HepG2 (cell line): Measurements from ENCODE around the gene MADD. TPM values are rescaled to one million over a fixed set of nuclear protein-coding genes. Genes with fewer than 3 reads are reported as not detected.

ENCODE experiments used
- ATAC-seq: fragments of 200-7000 bp; cut with Tn5 transposase; 3 replicates; pipeline ENCODE4 v1.9.1; 2020; ENCODE audit warnings: mild to moderate bottlenecking, moderate library complexity
- BruUV-seq: library from RNA; stranded (reverse); fragments of 400-500 nt; replicated peaks from 2 replicates; lab custom pipeline; 2021; lab: Mats Ljungman, UMichigan
- CTCF ChIA-PET: fragments of 300-600 bp; formaldehyde crosslinking; extraction: SDS; loops from one replicate; lab custom pipeline; 2021; ENCODE audit warnings: low total read pairs, inconsistent platforms, low intra/inter-chr PET ratio; lab: Yijun Ruan, JAX
- POLR2A ChIA-PET: fragments of 350-600 bp; sonication (Branson Sonifier 250); formaldehyde crosslinking; loops from one replicate; lab custom pipeline; 2020; ENCODE audit warnings: antibody characterized with exemption, inconsistent platforms; lab: Yijun Ruan, JAX
- DNase-seq: peaks from one replicate; pipeline ENCODE4 v3.0.0-alpha.2; 2015; ENCODE audit warnings: low spot score
- FAIRE-seq: peaks from 3 replicates; lab custom pipeline; 2011; peaks lifted over from hg19 to GRCh38; lab: Jason Lieb, UNC
- H2AFZ ChIP-seq: one replicate; pipeline ENCODE4 v1.6.1; 2011; ENCODE audit warnings: low read length, inconsistent platforms
- H3K27ac ChIP-seq: fragments of 300-600 bp; 3 replicates; pipeline ENCODE4 v1.8.0; 2011; ENCODE audit warnings: mixed run types, mild to moderate bottlenecking, mixed read lengths, low read length, inconsistent platforms; ENCODE audit not compliant: insufficient read depth; ENCODE audit errors: extremely low read length
- H3K27me3 ChIP-seq, 2 experiments: fragments of 200-600 bp in 1 of 2; 2 replicates in 1 of 2; 3 replicates in 1 of 2; pipeline versions ENCODE4 v1.6.0 to v1.8.0; 2011; ENCODE audit warnings: low read length in 2 of 2, mild to moderate bottlenecking in 2 of 2, moderate library complexity in 2 of 2, inconsistent platforms in 1 of 2; ENCODE audit not compliant: insufficient read depth in 2 of 2, control insufficient read depth in 1 of 2
- H3K36me3 ChIP-seq, 2 experiments: fragments of 200-600 bp in 1 of 2; replicated peaks in 1 of 2; 2 replicates in 1 of 2; 3 replicates in 1 of 2; pipeline versions ENCODE4 v1.5.1 to v1.8.0; 2011; ENCODE audit warnings: low read length in 2 of 2, inconsistent platforms in 1 of 2; ENCODE audit not compliant: insufficient read depth in 2 of 2, control insufficient read depth in 1 of 2
- H3K4me1 ChIP-seq: 2 replicates; pipeline ENCODE4 v1.5.1; 2012; ENCODE audit warnings: low read length, inconsistent platforms; ENCODE audit not compliant: insufficient read depth
- H3K4me2 ChIP-seq: 2 replicates; pipeline ENCODE4 v1.6.0; 2011; ENCODE audit warnings: low read depth, low read length, inconsistent platforms
- H3K4me3 ChIP-seq, 3 experiments: fragments of 200-600 bp in 1 of 3; sonication (generic), shearing (Covaris generic) in 1 of 3; replicated peaks in 1 of 3; 2 replicates each; pipeline ENCODE4 v1.5.1; 2011 to 2016; ENCODE audit warnings: low read length in 3 of 3, inconsistent platforms in 2 of 3, low read depth in 2 of 3, mild to moderate bottlenecking in 2 of 3, control low read depth in 1 of 3, mixed read lengths in 1 of 3; ENCODE audit not compliant: insufficient read depth in 1 of 3
- H3K79me2 ChIP-seq: one replicate; pipeline ENCODE4 v1.6.1; 2011; ENCODE audit warnings: low read length, inconsistent platforms; ENCODE audit not compliant: insufficient read depth
- H3K9ac ChIP-seq: 2 replicates; pipeline ENCODE4 v1.6.0; 2011; ENCODE audit warnings: mild to moderate bottlenecking, low read depth, low read length, inconsistent platforms; ENCODE audit not compliant: insufficient read depth
- H3K9me3 ChIP-seq: 2 replicates; pipeline ENCODE4 v1.5.1; 2012; ENCODE audit warnings: mild to moderate bottlenecking, low read length
- H4K20me1 ChIP-seq: 2 replicates; pipeline ENCODE4 v1.6.0; 2011; ENCODE audit warnings: inconsistent platforms, mild to moderate bottlenecking, low read length, moderate library complexity; ENCODE audit not compliant: insufficient read depth
- AGO1 ChIP-seq: fragments of 200-400 bp; formaldehyde crosslinking; IDR thresholded peaks from 2 replicates; pipeline ENCODE4 v1.6.1; 2017; ENCODE audit warnings: mild to moderate bottlenecking, low read depth, low read length, moderate library complexity; ENCODE audit not compliant: poor library complexity, severe bottlenecking
- CCDC6 ChIP-seq: sonication (generic); formaldehyde crosslinking; IDR thresholded peaks from 2 replicates; pipeline ENCODE4 v1.8.1; 2022; ENCODE audit warnings: mild to moderate bottlenecking, missing genetic modification reagents, moderate library complexity
- DNMT3B ChIP-seq: conservative IDR thresholded peaks from 2 replicates; pipeline ENCODE4 v1.6.1; 2016; ENCODE audit warnings: missing biosample characterization, control low read depth
- JDP2 ChIP-seq: sonication (generic); formaldehyde crosslinking; IDR thresholded peaks from 2 replicates; pipeline ENCODE4 v1.8.1; 2022; ENCODE audit warnings: missing genetic modification reagents, borderline replicate concordance
- MIER3 ChIP-seq: IDR thresholded peaks from 2 replicates; pipeline ENCODE4 v1.6.1; 2016; ENCODE audit warnings: missing compliant biosample characterization, borderline replicate concordance
- NAIF1 ChIP-seq: sonication (generic); formaldehyde crosslinking; IDR thresholded peaks from 2 replicates; pipeline ENCODE4 v1.5.0; 2020; ENCODE audit warnings: mild to moderate bottlenecking, missing genetic modification reagents, borderline replicate concordance
- ZC3H4 ChIP-seq: sonication (generic); formaldehyde crosslinking; IDR thresholded peaks from 2 replicates; pipeline ENCODE4 v1.4.0; 2020; ENCODE audit warnings: missing genetic modification reagents, borderline replicate concordance
- ZNF484 ChIP-seq: sonication (generic); formaldehyde crosslinking; IDR thresholded peaks from 2 replicates; pipeline ENCODE4 v1.5.1; 2020; ENCODE audit warnings: mild to moderate bottlenecking, low read depth, missing genetic modification reagents, borderline replicate concordance
- ZNF558 ChIP-seq: sonication (generic); formaldehyde crosslinking; IDR thresholded peaks from 2 replicates; pipeline ENCODE4 v1.9.0; 2022; ENCODE audit warnings: mild to moderate bottlenecking, missing genetic modification reagents, borderline replicate concordance
- ZNF563 ChIP-seq: sonication (generic); formaldehyde crosslinking; IDR thresholded peaks from 2 replicates; pipeline ENCODE4 v1.8.0; 2022; ENCODE audit warnings: mild to moderate bottlenecking, moderate library complexity, missing genetic modification reagents
- ZNF660 ChIP-seq: sonication (generic); formaldehyde crosslinking; IDR thresholded peaks from 2 replicates; pipeline ENCODE4 v1.5.1; 2020; ENCODE audit warnings: mild to moderate bottlenecking, low read depth, missing genetic modification reagents, borderline replicate concordance
- WGBS: methylation state at CpG from one replicate; pipeline ENCODE4 v1.1.6; 2017; ENCODE audit warnings: low lambda C conversion rate; 5-methylcytosine and 5-hydroxymethylcytosine counted together
- in situ Hi-C: cut with HindIII; loops from 2 replicates; pipeline ENCODE4 v1.10.0; 2017; ENCODE audit warnings: low pct_unique_long_range_greater_than_20kb; ENCODE audit not compliant: extremely low pct_ligation_motif_present
- intact Hi-C: fragments of 100-400 bp; cut with micrococcal nuclease; formaldehyde crosslinking; loops from one replicate; pipeline ENCODE4 v1.10.0; 2022; ENCODE audit not compliant: unreplicated experiment
- polyA plus RNA-seq, 8 experiments: library from polyadenylated mRNA; depleted of rRNA in 3 of 8; stranded (reverse) in 7 of 8; unstranded in 1 of 8; fragments of >200 nt; fragmentation: Illumina TruSeq in 4 of 8; extraction: Trizol in 4 of 8; gene quantifications; 2 replicates each; pipeline versions ENCODE4 v1.2.1 to v1.2.3, GENCODE V29; 2011 to 2016; ENCODE audit warnings: low read depth in 4 of 8, missing spikeins in 1 of 8, mixed read lengths in 1 of 8; ENCODE audit not compliant: insufficient read depth in 1 of 8
- total RNA-seq, 5 experiments: library from RNA; depleted of rRNA; stranded (reverse); fragments of >200 nt; fragmentation: Illumina TruSeq; extraction: Trizol; gene quantifications; 2 replicates each; pipeline ENCODE4 v1.2.3, GENCODE V29; 2016; ENCODE audit warnings: low read depth in 1 of 5
- TF ChIP-seq, protein P1 (sequence below): sonication (generic); formaldehyde crosslinking; IDR thresholded peaks from 2 replicates; pipeline ENCODE4 v1.4.0; 2020; ENCODE audit warnings: missing genetic modification reagents
- TF ChIP-seq, protein P2 (sequence below): IDR thresholded peaks from 2 replicates; pipeline ENCODE4 v1.6.1; 2012; ENCODE audit warnings: inconsistent platforms
- TF ChIP-seq, protein P3 (sequence below): sonication (generic); formaldehyde crosslinking; conservative IDR thresholded peaks from 2 replicates; pipeline ENCODE4 v1.5.0; 2020; ENCODE audit warnings: missing genetic modification reagents

MADD gene
- total and polyA plus RNA-seq, 2 of the 13 experiments (the other 11 are each of a cell fraction or from before 2014, with no cell fraction given) = 18.0 to 29.2 TPM

DNA sequence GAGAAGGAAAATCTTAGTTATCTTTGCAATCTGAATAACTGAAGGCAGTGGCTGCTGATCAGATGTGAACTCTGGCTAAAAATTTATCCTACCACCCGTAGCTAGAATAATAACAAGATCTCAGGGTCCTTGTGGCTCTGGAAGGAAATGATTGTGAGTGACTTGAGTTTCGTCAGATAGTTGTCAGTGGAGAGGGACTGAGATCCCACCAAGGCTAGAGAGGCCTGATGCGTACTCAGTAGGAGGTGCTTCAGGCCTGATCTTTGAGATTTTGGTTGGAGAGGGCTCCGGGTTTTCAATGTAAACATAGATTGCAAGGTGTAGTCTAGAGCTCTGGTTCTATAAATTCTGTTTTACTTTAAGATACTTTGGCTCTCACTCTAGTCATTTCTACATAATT lies 1.4 kb downstream of the MADD start (continued):
- TF ChIP-seq, protein P1, sequence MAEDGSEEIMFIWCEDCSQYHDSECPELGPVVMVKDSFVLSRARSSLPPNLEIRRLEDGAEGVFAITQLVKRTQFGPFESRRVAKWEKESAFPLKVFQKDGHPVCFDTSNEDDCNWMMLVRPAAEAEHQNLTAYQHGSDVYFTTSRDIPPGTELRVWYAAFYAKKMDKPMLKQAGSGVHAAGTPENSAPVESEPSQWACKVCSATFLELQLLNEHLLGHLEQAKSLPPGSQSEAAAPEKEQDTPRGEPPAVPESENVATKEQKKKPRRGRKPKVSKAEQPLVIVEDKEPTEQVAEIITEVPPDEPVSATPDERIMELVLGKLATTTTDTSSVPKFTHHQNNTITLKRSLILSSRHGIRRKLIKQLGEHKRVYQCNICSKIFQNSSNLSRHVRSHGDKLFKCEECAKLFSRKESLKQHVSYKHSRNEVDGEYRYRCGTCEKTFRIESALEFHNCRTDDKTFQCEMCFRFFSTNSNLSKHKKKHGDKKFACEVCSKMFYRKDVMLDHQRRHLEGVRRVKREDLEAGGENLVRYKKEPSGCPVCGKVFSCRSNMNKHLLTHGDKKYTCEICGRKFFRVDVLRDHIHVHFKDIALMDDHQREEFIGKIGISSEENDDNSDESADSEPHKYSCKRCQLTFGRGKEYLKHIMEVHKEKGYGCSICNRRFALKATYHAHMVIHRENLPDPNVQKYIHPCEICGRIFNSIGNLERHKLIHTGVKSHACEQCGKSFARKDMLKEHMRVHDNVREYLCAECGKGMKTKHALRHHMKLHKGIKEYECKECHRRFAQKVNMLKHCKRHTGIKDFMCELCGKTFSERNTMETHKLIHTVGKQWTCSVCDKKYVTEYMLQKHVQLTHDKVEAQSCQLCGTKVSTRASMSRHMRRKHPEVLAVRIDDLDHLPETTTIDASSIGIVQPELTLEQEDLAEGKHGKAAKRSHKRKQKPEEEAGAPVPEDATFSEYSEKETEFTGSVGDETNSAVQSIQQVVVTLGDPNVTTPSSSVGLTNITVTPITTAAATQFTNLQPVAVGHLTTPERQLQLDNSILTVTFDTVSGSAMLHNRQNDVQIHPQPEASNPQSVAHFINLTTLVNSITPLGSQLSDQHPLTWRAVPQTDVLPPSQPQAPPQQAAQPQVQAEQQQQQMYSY = peak; percentile 32; the same call in 1 of the 2 replicates
- no peak for TF ChIP-seq ZC3H4 (CRISPR knock-in tag)

GRCh38 chr11:47271961-47272661 lies 2.2 kb downstream of the MADD start:
- Histone ChIP-seq H3K9ac (no peak overlapping the region), H3K9me3 (no peaks in the 10 kb centered on the region), H3K4me2 (peak overlapping the region; percentile 95), H3K4me3 (peak overlapping the region in 1 of 3 experiments; percentile 4; a peak in 1 of 6 replicates), H3K79me2 (peaks cover 44% of the 10 kb centered on the region), H4K20me1 (peaks cover 23% of the 10 kb centered on the region; the same call in 1 of the 2 replicates), H3K27me3 (no peaks in the 10 kb centered on the region), H3K27ac (no peak overlapping the region), H3K4me1 (peaks cover 43% of the 10 kb centered on the region), H3K36me3 (peaks cover 15 to 34% of the 10 kb centered on the region in 2 experiments), H2AFZ (no peak overlapping the region)
- ChIA-PET POLR2A (interaction anchor here (0.7 to 2.4 kb wide), 8 partner anchors 8 to 100 kb away, joined by 3 to 12 read pairs (median 6); partner anchors contain the start of genes ACP2, DDB2 and NR1H3), CTCF (no interaction called here)
- BruUV-seq = no TSS peak
- intact Hi-C loops = no loop called here
- in situ Hi-C loops = no loop called here
- DNase-seq (no peak), FAIRE-seq (no peak), ATAC-seq (no peak)
- WGBS = 84% methylated on average over 11 of the region's 11 CpGs
- TF ChIP-seq ZNF660 (no peak), CCDC6 (no peak), ZNF563 (no peak), ZNF484 (CRISPR knock-in tag) (no peak), ZNF558 (CRISPR knock-in tag) (no peak), MIER3 (CRISPR knock-in tag) (no peak), DNMT3B (CRISPR knock-in tag) (no peak), NAIF1 (CRISPR knock-in tag) (no peak), JDP2 (CRISPR knock-in tag) (no peak), AGO1 (no peak)
- TF ChIP-seq, protein P2, sequence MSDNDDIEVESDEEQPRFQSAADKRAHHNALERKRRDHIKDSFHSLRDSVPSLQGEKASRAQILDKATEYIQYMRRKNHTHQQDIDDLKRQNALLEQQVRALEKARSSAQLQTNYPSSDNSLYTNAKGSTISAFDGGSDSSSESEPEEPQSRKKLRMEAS = no peak
- TF ChIP-seq, protein P3, sequence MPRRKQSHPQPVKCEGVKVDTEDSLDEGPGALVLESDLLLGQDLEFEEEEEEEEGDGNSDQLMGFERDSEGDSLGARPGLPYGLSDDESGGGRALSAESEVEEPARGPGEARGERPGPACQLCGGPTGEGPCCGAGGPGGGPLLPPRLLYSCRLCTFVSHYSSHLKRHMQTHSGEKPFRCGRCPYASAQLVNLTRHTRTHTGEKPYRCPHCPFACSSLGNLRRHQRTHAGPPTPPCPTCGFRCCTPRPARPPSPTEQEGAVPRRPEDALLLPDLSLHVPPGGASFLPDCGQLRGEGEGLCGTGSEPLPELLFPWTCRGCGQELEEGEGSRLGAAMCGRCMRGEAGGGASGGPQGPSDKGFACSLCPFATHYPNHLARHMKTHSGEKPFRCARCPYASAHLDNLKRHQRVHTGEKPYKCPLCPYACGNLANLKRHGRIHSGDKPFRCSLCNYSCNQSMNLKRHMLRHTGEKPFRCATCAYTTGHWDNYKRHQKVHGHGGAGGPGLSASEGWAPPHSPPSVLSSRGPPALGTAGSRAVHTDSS (CRISPR knock-in tag) = no peak
